CD4-positive, alpha-beta T cell treated with Interferon alpha-2 for 1 hour (primary cell): ENCODE measurements around the gene OXNAD1.

Source experiments
- DNase-seq, 2 donors: peaks; one replicate each; pipeline ENCODE4 v3.0.0-alpha.2; 2020 to 2022

The OXNAD1 gene

DNA sequence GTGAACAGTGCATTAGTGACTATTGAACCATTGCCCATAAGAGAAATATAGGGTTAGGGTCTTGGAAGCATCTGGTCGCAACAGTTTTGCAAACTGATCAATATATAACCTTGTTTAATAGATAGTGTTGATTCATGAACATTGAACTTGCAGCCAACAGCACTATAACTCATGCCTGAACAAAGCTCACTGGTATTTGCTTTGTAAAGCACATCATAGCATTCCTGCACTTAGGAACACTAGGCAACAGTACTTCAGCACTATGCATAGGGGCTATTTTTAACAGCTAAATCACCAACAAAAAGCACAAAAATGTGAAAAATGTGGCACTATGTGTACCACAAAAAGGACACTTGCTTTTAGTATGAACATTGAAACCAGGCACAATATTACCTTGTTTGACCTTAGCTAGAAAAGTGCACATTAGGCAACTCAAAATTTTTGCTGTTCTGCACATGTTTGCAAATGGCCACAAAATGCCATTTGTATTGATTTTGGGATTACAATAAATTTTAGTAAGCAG lies 68.0 kb downstream of the OXNAD1 start:
- no peak for DNase-seq

DNA sequence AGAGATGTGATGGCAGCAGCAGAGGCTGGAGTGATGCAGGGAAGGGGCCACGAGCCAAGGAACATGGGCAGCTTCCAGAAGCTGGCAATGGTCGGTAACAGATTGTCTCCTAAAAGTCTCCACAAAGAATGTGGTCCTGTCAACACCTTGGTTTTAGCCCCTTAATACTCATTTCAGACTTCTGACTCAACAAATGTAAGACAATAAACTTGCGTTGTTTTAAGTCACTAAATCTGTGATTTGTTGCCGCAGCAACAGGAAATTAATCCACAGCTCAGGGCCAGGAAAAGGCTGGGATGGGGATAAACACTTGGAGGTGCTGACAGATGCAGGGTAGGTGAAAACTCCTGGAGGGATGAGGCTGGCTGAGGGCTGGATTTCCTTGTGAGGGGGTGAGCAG lies 69.9 kb downstream of the OXNAD1 start:
- DNase-seq: no peak

DNA sequence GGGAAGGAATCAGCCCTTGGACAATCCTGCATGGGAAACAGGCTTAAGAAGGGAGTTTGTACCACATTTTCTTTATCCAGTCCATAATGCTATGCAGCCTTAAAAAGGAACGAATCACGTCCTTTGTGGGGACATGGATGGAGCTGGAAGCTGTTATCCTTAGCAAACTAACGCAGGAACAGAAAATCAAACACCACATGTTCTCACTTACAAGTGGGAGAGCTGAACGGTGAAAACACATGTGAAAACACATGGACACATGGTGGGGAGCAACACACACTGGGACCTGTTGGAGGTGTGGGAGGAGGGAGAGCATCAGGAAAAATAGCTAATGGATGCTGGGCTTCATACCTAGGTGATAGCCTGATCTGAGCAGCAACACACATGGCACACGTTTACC lies 70.3 kb downstream of the OXNAD1 start:
- no peak for DNase-seq

DNA sequence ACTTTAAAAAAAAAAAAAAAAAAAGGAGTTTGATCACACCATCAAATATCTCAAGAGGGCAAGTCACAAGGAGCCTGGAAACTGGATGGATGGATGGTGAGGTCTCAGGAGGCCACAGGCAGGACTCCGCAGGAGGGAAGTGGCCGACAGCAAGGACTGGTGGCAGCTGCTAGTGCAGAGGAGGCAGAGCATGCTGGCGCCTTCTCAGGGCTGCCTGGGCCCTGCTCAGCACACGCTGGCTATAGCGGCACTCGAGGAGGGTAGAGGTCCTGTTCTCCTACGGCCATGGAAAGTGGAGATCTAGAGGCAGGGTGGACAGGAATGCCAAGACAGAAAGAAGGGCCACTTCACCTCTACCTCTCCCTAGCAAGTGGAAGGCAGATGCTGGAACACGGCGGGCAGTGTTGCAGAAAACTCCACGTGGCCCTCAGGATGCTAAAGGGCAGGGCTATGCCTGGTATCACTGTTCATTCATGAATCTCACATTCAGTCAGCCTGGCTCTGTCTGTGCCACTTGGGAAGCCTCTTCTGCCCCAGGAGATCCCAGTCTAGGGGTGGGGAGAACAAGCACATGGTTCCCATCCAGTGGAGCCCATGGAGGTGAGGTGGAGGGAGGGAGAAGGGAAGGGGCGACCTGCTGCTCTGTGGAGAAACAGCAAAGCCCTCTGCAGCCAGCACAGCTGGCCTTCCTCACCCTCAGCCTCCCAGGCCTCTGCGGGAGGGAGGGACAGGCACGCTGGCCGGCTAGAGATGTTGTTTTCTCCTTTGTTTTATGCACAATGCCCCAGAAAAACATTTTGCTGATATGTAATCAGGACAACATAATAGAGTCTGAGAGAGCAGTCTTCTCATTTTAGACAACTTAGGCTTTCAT lies 71.0 kb downstream of the OXNAD1 start:
- no peak for DNase-seq

DNA sequence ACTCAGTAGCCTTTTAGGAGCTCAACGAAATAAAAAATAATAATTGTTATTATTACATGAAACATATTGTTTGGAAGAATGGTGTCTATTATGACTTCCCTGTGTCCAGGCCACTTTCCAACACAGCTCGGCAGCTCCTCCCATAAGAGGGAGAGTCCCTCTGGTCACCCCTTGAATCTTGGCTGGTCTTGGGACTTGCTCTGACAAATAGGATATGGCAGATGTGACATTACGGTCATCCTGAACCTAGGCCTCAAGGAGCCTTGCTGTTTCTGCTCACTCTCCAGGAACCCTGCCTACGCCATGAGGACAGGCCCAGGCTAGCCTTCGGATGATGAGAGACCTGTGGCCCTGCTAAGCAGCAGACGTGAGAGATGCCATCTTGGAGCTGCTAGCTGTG lies 71.8 kb downstream of the OXNAD1 start:
- no peak for DNase-seq

DNA sequence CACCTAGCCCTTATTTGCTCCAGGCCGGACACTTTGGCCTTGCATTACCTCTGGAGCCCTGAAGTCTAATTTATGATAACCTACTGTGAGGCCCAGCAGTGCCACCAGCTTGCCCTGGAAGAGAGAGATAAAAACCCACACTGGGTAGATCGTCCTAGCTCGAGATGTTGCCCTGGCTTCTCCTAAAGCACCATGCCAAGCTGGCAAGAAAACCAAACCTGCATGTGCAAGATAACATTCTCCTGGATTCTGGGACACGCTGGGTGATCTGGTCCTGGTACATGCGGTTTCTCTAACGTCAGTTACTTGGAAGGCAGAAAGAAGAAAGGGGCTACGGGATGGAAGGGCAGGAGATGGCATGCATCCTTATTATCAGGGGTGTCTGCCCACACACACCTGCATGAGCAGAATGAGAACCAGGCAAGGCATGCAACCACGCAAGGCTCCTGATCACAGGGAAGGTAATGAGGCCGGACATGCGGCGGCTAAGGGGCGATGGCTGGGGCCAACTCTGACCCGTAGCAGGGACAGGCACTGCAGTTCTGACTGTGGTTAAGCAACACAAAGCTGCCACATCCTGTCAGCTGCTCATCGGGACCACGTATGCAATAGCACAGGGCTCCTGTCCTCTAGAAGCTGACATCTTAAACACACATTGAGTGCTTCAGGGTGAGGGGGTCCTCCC lies 73.0 kb downstream of the OXNAD1 start:
- peak; percentile 51 to 65 for DNase-seq

DNA sequence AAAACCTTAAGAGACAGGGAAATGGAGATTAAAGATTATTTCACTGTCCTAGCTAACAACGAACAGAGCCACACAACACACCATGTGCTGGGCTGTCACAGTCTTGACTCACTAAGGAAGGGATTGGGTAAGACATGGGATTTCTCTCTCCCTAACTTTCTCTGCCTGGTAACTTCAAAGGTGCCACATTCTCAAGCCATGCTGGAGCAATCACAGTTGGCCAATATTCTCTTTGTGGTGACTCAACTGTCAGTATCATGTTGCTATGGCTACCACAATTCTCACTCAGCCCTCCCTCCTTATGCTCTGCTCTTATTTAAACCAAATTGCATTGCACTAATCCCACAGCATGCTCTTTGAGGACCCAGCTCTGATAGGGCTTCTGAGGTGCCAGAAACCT lies 74.0 kb downstream of the OXNAD1 start:
- peak; percentile 44 to 45 for DNase-seq

DNA sequence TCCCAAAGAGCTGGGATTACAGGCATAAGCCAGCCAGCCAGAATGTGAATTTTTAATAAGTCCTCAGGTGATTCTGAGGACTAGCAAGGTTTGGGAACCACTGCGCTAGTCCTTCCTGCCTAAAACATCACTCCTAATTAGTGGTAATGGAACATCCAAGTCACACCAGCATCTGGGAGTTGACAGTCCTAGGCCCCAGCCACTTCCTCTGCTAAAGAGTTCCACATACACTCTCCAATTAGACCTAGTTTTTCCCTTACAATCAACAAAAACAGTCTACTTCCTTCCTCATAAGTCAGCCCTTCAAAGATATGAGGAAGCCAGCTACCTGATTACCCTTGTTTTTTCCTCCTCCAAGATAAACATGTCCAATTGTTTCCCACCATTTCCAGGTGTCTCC lies 78.1 kb downstream of the OXNAD1 start:
- no peak for DNase-seq

DNA sequence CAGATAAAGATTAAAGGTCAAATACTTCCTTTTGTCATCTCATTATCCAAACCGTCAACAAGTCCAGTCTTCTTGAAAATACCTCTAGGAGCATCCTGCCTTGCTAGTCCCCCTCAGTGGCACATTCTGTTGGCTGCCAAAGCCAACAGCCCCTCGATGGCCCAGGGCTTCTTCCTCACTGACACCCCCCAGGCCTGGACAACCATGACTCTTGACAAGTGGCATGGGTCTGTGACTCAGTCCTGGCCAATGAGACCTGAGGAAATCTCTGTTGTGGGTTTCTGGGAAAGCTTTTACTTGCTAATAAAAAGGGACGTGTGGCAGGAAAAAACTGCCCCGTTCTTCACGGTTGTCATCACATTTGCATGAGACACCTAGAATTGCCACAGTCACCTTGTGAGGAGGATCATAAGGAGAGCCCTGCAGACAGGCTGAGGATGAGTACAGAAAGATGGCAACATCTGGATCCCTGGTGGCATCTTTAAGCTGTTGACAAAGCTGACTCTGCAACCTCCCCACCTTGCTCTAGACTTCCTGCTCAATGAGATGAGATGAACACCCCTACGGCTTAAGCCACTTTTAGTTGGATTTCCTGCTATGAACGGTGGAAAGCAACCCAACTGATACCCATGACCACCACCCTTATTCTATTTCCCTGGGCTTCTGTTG lies 81.5 kb downstream of the OXNAD1 start:
- DNase-seq: no peak

DNA sequence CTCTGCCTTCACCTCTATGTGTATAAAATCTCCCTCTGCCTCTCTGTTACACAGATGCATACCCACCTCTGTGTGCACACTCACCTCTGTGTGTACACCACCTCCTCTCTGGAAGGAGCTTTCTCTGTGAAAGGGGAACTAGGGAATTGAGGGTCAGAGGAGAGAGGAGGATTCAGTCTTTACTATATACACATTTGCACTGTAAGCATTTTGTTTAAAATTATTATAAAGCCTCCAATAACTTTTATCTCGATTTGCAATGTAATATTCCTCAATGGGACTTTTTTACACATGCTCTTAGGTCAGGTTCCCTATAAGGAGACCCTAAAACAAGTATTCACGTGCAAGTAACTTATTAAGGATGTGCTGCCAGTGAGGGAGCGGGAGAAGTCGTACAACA lies 82.5 kb downstream of the OXNAD1 start:
- no peak for DNase-seq

DNA sequence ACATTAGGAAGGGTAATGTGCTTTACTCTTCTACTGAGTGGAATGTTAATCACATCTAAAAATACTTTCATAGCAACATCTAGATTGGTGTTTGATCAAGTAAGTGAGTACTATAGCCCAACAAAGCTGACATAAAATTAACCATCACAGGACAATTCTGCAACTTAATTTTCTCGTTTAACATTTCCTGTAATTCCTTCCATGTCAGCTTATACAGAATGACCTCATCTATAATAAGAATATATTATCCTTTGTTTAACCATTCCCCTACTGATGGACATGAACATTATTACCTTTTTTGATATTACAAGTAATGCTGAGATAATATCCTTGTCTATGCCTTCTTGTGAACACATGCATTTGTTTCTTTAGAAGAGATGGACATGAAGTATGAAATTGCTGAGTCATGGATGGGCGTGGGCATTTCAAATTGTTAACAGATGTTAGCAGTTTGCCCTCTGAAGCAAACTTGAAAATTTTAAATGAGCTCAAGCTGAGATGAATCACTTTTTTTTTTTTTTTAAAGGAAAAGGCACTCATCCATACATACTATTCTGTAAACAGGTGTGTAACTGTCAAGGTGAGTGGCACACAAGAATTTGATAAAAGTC lies 85.1 kb downstream of the OXNAD1 start:
- DNase-seq: no peak

DNA sequence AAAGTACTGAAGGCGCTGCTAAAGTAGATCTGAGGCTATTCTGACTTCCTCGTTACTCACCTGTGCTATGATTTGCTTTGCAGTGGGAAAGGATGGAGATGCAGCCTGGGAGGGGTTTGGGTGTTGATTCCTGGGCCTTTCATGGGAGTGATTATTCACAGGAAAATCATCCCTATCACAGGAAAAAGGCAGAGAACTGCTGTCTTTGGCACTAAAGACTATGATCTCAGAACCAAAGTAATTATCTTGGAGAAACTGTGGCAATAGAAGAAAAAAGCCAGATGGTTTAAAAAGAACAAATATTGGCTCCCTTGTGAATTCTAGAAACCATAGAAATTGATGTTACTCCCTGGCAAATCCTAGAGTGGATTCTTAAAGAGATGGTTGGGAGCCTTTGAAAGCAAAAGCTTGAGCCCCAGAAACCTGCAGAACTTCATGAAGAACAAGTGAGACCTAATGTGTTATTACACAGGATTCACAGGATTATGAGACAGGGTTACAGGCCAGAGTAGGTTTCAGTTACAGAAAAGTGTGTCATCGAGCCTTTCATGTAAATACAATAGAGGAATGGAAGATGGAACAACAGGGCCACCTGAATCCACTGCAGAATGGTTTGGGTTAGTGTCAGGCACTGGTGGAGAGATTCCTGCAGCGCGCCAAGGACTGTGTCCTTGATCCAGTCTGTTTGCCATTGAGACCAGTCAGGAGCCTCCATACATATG lies 85.7 kb downstream of the OXNAD1 start:
- DNase-seq: no peak

DNA sequence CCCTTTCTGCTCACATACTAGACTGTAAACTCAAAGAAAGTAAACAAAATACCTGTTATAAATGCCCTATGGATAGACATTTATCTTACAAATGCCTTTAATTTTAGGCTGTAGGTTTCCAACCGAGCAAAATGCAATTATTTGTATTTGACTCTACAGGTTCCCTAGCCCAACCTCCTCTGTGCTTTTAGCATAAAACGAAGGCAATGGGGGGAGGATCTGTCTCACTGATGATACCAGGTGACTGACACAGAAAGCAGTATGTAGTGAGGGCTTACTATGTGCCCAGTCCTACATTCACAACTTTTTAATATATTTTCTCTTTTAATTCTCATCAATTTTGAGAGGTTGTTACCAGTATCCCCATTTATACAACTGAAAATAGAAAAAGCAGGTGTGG lies 87.4 kb downstream of the OXNAD1 start:
- no peak for DNase-seq

DNA sequence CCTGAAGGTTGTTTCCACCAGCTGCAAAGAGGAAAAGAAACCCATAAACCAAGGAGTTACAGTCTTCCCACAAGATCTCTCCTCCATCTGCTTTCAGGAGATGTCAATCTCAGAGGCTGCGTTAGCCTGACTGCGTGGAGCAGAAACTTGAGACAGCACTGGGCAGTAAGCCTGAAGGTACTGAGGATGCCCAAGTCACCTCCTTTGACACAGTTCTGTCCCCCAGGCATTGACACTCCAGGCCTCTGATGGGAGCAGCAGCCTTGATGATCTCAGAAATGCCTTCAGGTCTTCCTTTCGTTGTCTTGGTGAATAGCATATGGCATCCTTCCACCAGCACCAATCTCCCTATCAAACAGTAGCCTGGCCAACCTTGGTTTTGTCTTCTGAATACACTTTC lies 89.3 kb downstream of the OXNAD1 start:
- DNase-seq: no peak
